Measurements from ENCODE around the gene CD40.

Gene CD40

DNA sequence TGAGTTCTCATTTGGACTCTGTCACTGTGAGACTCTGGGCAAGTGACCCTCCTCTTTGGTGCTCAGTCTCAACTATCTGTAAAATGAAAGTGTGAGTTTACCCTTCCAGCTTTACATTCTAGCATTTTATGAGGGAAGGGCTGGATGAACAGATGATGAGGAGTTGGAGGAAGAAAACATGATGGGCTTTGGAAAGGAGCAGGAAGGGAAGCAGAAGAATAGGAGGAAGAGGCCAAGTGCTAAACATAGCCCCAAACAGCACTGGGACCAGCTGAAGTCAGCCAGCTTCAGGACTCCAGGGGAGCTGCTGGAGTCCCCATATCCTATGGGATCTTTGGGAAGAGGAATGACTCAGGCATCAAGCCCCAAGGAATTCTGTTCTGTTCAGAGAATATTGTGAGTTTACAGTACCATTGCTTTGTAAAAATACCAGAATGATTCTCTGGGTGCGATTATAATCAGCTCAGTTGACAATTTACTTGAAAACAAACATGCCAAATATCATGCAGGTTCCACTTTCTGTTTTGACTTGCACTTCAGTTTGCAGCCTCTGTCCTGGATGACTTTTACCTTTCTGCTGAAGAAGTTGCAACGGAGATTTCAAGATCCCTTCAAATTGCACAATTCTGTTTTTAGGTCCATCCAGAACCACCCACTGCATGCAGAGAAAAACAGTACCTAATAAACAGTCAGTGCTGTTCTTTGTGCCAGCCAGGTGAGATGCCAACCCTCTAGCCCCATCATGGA lies 3.2 kb downstream of the CD40 start:
- in situ Hi-C loops (cut with MboI; ENCODE audit: low pct_unique_long_range_greater_than_20kb, low sequenced_read_pairs, unreplicated experiment), result no loop called here
- TF ChIP-seq CTCF (IDR thresholded peaks at IDR 0.05; ENCODE audit: extremely low read depth, insufficient read depth, missing control alignments), result no peak
- DNase-seq (ENCODE audit: low spot score), result no peak

DNA sequence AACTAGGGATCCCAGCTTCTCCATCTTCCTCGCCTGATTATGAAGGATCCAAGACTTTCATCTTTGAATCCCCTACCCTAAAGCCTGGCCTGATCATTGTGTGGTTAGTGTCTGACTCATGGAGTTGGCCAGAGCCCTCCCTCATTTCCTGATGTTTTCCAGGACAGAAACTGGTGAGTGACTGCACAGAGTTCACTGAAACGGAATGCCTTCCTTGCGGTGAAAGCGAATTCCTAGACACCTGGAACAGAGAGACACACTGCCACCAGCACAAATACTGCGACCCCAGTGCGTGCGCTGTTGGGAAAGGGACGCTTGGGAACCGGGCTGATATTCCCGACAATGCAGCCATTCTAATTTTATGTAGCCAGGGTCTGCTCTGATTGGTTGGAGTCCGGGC lies 4.0 kb downstream of the CD40 start:
- in situ Hi-C loops (cut with MboI; ENCODE audit: low pct_unique_long_range_greater_than_20kb, low sequenced_read_pairs, unreplicated experiment), result no loop called here
- no peak for TF ChIP-seq CTCF (IDR thresholded peaks at IDR 0.05; ENCODE audit: extremely low read depth, insufficient read depth, missing control alignments)
- DNase-seq (ENCODE audit: low spot score), result no peak

DNA sequence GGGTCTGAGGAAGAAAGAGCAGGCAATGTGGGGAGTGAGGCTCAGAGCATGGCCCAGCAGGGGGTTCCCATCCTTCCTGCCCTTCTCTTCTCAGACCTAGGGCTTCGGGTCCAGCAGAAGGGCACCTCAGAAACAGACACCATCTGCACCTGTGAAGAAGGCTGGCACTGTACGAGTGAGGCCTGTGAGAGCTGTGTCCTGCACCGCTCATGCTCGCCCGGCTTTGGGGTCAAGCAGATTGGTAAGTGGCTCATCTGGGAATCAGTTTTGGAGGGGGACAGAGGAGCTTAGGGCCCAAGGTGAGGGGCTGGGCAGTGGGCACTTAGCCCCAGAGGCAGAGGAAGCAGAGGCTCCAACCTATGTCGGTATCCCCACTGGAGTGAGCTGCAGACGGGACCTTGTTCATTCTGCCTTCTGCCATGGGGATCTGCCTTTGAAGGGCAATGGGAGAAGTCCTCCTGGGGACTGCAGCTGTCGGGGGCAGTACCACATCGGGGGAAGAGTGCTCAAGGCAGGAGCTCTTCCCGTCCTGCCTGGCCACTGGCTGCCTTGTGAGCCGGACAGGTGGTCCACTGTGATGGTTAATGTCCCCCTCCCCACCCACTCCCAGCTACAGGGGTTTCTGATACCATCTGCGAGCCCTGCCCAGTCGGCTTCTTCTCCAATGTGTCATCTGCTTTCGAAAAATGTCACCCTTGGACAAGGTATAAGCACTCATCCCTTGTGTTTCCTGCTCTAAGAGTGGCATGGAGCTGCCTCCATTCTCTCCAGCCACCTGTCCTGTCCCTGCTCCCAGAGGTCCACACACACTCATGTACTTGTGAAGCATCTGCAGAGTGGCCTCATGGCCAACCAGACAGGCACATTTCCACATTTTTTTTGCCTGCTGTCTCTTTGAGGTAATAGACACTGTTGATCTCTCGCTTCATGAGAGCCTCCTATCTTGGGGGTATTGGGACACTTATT lies 4.7 kb downstream of the CD40 start:
- no peak for DNase-seq (ENCODE audit: low spot score)
- TF ChIP-seq CTCF (IDR thresholded peaks at IDR 0.05; ENCODE audit: extremely low read depth, insufficient read depth, missing control alignments), result no peak
- in situ Hi-C loops (cut with MboI; ENCODE audit: low pct_unique_long_range_greater_than_20kb, low sequenced_read_pairs, unreplicated experiment), result no loop called here

GRCh38 chr20:46123482-46124245 lies 5.5 kb downstream of the CD40 start:
- DNase-seq (ENCODE audit: low spot score), result no peak
- TF ChIP-seq CTCF (IDR thresholded peaks at IDR 0.05; ENCODE audit: extremely low read depth, insufficient read depth, missing control alignments), result no peak
- in situ Hi-C loops (cut with MboI; ENCODE audit: low pct_unique_long_range_greater_than_20kb, low sequenced_read_pairs, unreplicated experiment), result no loop called here

- TF ChIP-seq CTCF (IDR thresholded peaks at IDR 0.05; ENCODE audit: extremely low read depth, insufficient read depth, missing control alignments), result no peak
- DNase-seq (ENCODE audit: low spot score), result no peak
- in situ Hi-C loops (cut with MboI; ENCODE audit: low pct_unique_long_range_greater_than_20kb, low sequenced_read_pairs, unreplicated experiment), result no loop called here
Observed at GRCh38 chr20:46126440-46127056, 8.4 kb downstream of the CD40 start.

Measured in GM13977 (cell line).